Adrenal gland (tissue), 12 donors: Measurements from ENCODE around the gene EMILIN2. TPM values are rescaled to one million over a fixed set of nuclear protein-coding genes. Genes with fewer than 3 reads are reported as not detected.

Experiments used
- DNase-seq, 7 donors: peaks; one replicate each; pipeline ENCODE4 v3.0.0-alpha.2; 2019 to 2020
- H3K27ac ChIP-seq, 5 donors: fragments of 200-600 bp; sonication (generic) in 4 of 5; 1 replicate in 3 of 5; 2 replicates in 2 of 5; pipeline versions ENCODE4 v1.5.1 to v1.8.0; 2016 to 2020; ENCODE audit warnings: mild to moderate bottlenecking in 1 of 5
- H3K27me3 ChIP-seq: fragments of 200-600 bp; 2 replicates; pipeline ENCODE4 v1.8.0; 2021
- H3K36me3 ChIP-seq, 2 donors: fragments of 200-600 bp; replicated peaks in 1 of 2; 1 replicate in 1 of 2; 2 replicates in 1 of 2; pipeline versions ENCODE4 v1.5.1 to v1.8.0; 2018 to 2022
- H3K4me1 ChIP-seq, 2 donors: fragments of 200-600 bp; replicated peaks in 1 of 2; 1 replicate in 1 of 2; 2 replicates in 1 of 2; pipeline versions ENCODE4 v1.5.1 to v1.8.0; 2018 to 2021
- H3K4me3 ChIP-seq, 4 donors: fragments of 200-600 bp; sonication (generic) in 3 of 4; one replicate each; pipeline ENCODE4 v1.5.1; 2016 to 2018
- H3K9me3 ChIP-seq, 3 donors: fragments of 200-600 bp; sonication (generic) in 1 of 3; replicated peaks in 1 of 3; 1 replicate in 2 of 3; 2 replicates in 1 of 3; pipeline versions ENCODE4 v1.5.1 to v1.8.0; 2016 to 2021
- CTCF ChIP-seq, 6 experiments: fragments of 450-650 bp in 4 of 6; fragments of 200-600 bp in 2 of 6; sonication (generic) in 1 of 6; IDR thresholded peaks; 1 replicate in 5 of 6; 2 replicates in 1 of 6; pipeline versions ENCODE4 v1.5.1 to v1.8.0; 2016 to 2021; ENCODE audit warnings: antibody characterized with exemption in 6 of 6, mild to moderate bottlenecking in 2 of 6, moderate library complexity in 1 of 6
- POLR2A ChIP-seq, 2 donors: fragments of 450-650 bp; IDR thresholded peaks; one replicate each; pipeline ENCODE4 v1.6.1; 2017; ENCODE audit warnings: antibody characterized with exemption in 2 of 2, mild to moderate bottlenecking in 2 of 2, moderate library complexity in 1 of 2
- WGBS, 4 donors: extraction: QIAGEN DNeasy Blood & Tissue Kit in 2 of 4; methylation state at CpG; one replicate each; pipeline versions ENCODE4 v1.1.5 to v1.1.7; 2013 to 2017; 5-methylcytosine and 5-hydroxymethylcytosine counted together
- intact Hi-C, 2 donors: fragments of 100-400 bp; cut with DNase I; formaldehyde crosslinking; loops; one replicate each; pipeline versions ENCODE4 v1.14.1 to v1.15.0; 2022 to 2023
- polyA plus RNA-seq, 3 donors: library from polyadenylated mRNA; stranded (reverse); fragments of 200-250 nt in 2 of 3; fragments of 350-450 nt in 1 of 3; fragmentation: Illumina TruSeq in 1 of 3; extraction: RNeasy Lipid Tissue Mini Kit (QIAGEN cat#74804) in 1 of 3; gene quantifications; one replicate each; pipeline ENCODE4 v1.2.3, GENCODE V29; 2013 to 2014
- total RNA-seq, 9 donors: library from RNA; depleted of rRNA in 4 of 9; stranded (reverse); fragments of >200 nt in 4 of 9; fragments of 120-200 nt in 1 of 9; fragmentation: NEBNext Ultra II Directional in 1 of 9; extraction: Animal tissue kit (Norgen Biotek cat#: 25700) in 1 of 9; gene quantifications; one replicate each; pipeline versions ENCODE4 v1.1.0 to v1.2.4, GENCODE V29; 2013 to 2023
- donor health status: healthy with polysubstance abuse.
- donor health status: Bipolar disorder and iron deficiency.
- donor health status: DM: yes; HTN: yes; CAD: no.
- donor health status: DM: no; HTN: no; CAD: no.
- donor health status: DM: no; HTN: no; CAD: no.
- donor health status: DM: yes; HTN: yes; CAD: no.

The EMILIN2 gene
- total and polyA plus RNA-seq, 12 donors: 3.3 to 20.8 (median 9.3) TPM

GRCh38 chr18:2871111-2871720 is 24.4 kb downstream of the EMILIN2 start:
- H3K27me3 ChIP-seq: no peaks in the 10 kb centered on the region
- H3K9me3 ChIP-seq: no peaks in the 10 kb centered on the region
- 77 to 84% (median 80%) methylated on average over 6 to 8 of the region's 8 CpGs for WGBS, 4 donors
- intact Hi-C loops: no loop called here
- no peaks in the 10 kb centered on the region for H3K36me3 ChIP-seq
- no peak overlapping the region for H3K27ac ChIP-seq
- no peaks in the 10 kb centered on the region for H3K4me1 ChIP-seq
- no peak overlapping the region for H3K4me3 ChIP-seq
- DNase-seq: no peak
- TF ChIP-seq POLR2A (IDR thresholded peaks at IDR 0.05): no peak
- no peak for TF ChIP-seq CTCF (IDR thresholded peaks at IDR 0.05)

GRCh38 chr18:2872095-2872494 is 25.3 kb downstream of the EMILIN2 start:
- H3K4me1 ChIP-seq: no peaks in the 10 kb centered on the region
- no peak for TF ChIP-seq CTCF (IDR thresholded peaks at IDR 0.05)
- TF ChIP-seq POLR2A (IDR thresholded peaks at IDR 0.05): no peak
- DNase-seq: no peak
- intact Hi-C loops: no loop called here
- no peaks in the 10 kb centered on the region for H3K27me3 ChIP-seq
- no peaks in the 10 kb centered on the region for H3K9me3 ChIP-seq
- H3K4me3 ChIP-seq: no peak overlapping the region
- WGBS, 4 donors: 91 to 95% (median 92%) methylated on average over 6 of the region's 6 CpGs
- H3K36me3 ChIP-seq: no peaks in the 10 kb centered on the region
- H3K27ac ChIP-seq: no peak overlapping the region

GRCh38 chr18:2874765-2875164 is 28.0 kb downstream of the EMILIN2 start:
- no peaks in the 10 kb centered on the region for H3K36me3 ChIP-seq
- intact Hi-C loops: no loop called here
- no peaks in the 10 kb centered on the region for H3K27me3 ChIP-seq
- no peaks in the 10 kb centered on the region for H3K4me1 ChIP-seq
- WGBS, 4 donors: 63 to 66% (median 66%) methylated on average over 7 of the region's 7 CpGs
- peak in 1 of 7 donors; percentile 10 for DNase-seq
- no peaks in the 10 kb centered on the region for H3K9me3 ChIP-seq
- TF ChIP-seq CTCF (IDR thresholded peaks at IDR 0.05) (no peak), POLR2A (IDR thresholded peaks at IDR 0.05) (no peak)
- no peak overlapping the region for H3K27ac ChIP-seq
- no peak overlapping the region for H3K4me3 ChIP-seq

- Histone ChIP-seq H3K27ac (no peak overlapping the region), H3K4me3 (no peak overlapping the region), H3K4me1 (no peaks in the 10 kb centered on the region), H3K27me3 (no peaks in the 10 kb centered on the region), H3K9me3 (no peaks in the 10 kb centered on the region), H3K36me3 (no peaks in the 10 kb centered on the region)
- intact Hi-C loops: no loop called here
- DNase-seq: no peak
- WGBS, 4 donors: 85 to 92% (median 90%) methylated on average over 15 of the region's 15 CpGs
- TF ChIP-seq POLR2A (IDR thresholded peaks at IDR 0.05): no peak
- TF ChIP-seq CTCF (IDR thresholded peaks at IDR 0.05): no peak
Observed at GRCh38 chr18:2878656-2879330, 32.0 kb downstream of the EMILIN2 start.
